SK-N-SH (cell line): ENCODE measurements around the gene ASIC4. TPM values are rescaled to one million over a fixed set of nuclear protein-coding genes. Genes with fewer than 3 reads are reported as not detected.

Experiments
- CTCF ChIA-PET: fragments of 300-600, 350-600 bp; formaldehyde crosslinking; extraction: SDS; loops from one replicate; lab custom pipeline; 2021; lab: Yijun Ruan, JAX
- POLR2A ChIA-PET: fragments of 350-600 bp; sonication (Branson Sonifier 250); formaldehyde crosslinking; extraction: SDS; loops from one replicate; lab custom pipeline; 2020; ENCODE audit warnings: antibody characterized with exemption, inconsistent platforms; lab: Yijun Ruan, JAX
- DNase-seq: peaks from one replicate; pipeline ENCODE4 v3.0.0; 2012
- H2AFZ ChIP-seq: fragments of 200-600 bp; sonication (generic); 2 replicates; pipeline ENCODE4 v1.8.1; 2016; ENCODE audit warnings: antibody characterized with exemption, mild to moderate bottlenecking, low read depth
- H3F3A ChIP-seq: fragments of 200-600 bp; sonication (generic); replicated peaks from 2 replicates; pipeline ENCODE3; 2016; ENCODE audit warnings: antibody characterized with exemption, mild to moderate bottlenecking; ENCODE audit not compliant: insufficient read depth
- H3K27ac ChIP-seq, 2 experiments: fragments of 200-500 bp in 1 of 2; fragments of 200-600 bp in 1 of 2; sonication (Bioruptor generic) in 1 of 2; sonication (generic), shearing (Covaris generic) in 1 of 2; 2 replicates each; pipeline versions ENCODE4 v1.5.1 to v1.6.1; 2014 to 2016; ENCODE audit warnings: low read depth in 2 of 2, inconsistent platforms in 1 of 2, low read length in 1 of 2, mild to moderate bottlenecking in 1 of 2, mixed read lengths in 1 of 2
- H3K27me3 ChIP-seq: fragments of 200-600 bp; sonication (generic), shearing (Covaris generic); 2 replicates; pipeline ENCODE4 v1.6.1; 2016; ENCODE audit warnings: mixed run types; ENCODE audit not compliant: insufficient read depth
- H3K36me3 ChIP-seq, 2 experiments: fragments of 200-500 bp in 1 of 2; fragments of 200-600 bp in 1 of 2; sonication (Bioruptor generic) in 1 of 2; sonication (generic) in 1 of 2; replicated peaks in 1 of 2; 2 replicates each; pipeline versions ENCODE3 to v1.5.1; 2014 to 2016; ENCODE audit warnings: low read length in 1 of 2, mild to moderate bottlenecking in 1 of 2; ENCODE audit not compliant: insufficient read depth in 2 of 2, control insufficient read depth in 1 of 2
- H3K4me1 ChIP-seq, 2 experiments: fragments of 200-500 bp in 1 of 2; fragments of 200-600 bp in 1 of 2; sonication (Bioruptor generic) in 1 of 2; sonication (generic), shearing (Covaris generic) in 1 of 2; 2 replicates each; pipeline versions ENCODE4 v1.5.1 to v1.6.1; 2014 to 2016; ENCODE audit warnings: low read depth in 1 of 2, low read length in 1 of 2, mixed run types in 1 of 2; ENCODE audit not compliant: insufficient read depth in 2 of 2, control insufficient read depth in 1 of 2
- H3K4me2 ChIP-seq: fragments of 200-600 bp; sonication (generic), shearing (Covaris generic); 2 replicates; pipeline ENCODE4 v1.6.1; 2017; ENCODE audit warnings: mixed run types
- H3K4me3 ChIP-seq, 2 experiments: fragments of 200-500 bp in 1 of 2; fragments of 200-600 bp in 1 of 2; sonication (Bioruptor generic) in 1 of 2; sonication (generic), shearing (Covaris generic) in 1 of 2; 2 replicates each; pipeline versions ENCODE4 v1.5.1 to v1.8.1; 2014 to 2016; ENCODE audit warnings: low read depth in 2 of 2, inconsistent platforms in 1 of 2, low read length in 1 of 2, mild to moderate bottlenecking in 1 of 2, mixed read lengths in 1 of 2, moderate library complexity in 1 of 2
- H3K79me2 ChIP-seq: fragments of 200-600 bp; sonication (generic); 2 replicates; pipeline ENCODE4 v1.8.1; 2017; ENCODE audit warnings: mild to moderate bottlenecking; ENCODE audit not compliant: insufficient read depth
- H3K9ac ChIP-seq: fragments of 200-600 bp; sonication (generic); 2 replicates; pipeline ENCODE4 v1.6.1; 2017; ENCODE audit warnings: mixed run types
- H3K9me2 ChIP-seq: fragments of 200-600 bp; sonication (generic); 2 replicates; pipeline ENCODE4 v1.6.1; 2017; ENCODE audit warnings: mixed run types
- H3K9me3 ChIP-seq: fragments of 200-600 bp; sonication (generic); 2 replicates; pipeline ENCODE4 v1.6.1; 2017; ENCODE audit warnings: mixed run types, mild to moderate bottlenecking, moderate library complexity
- H4K20me1 ChIP-seq: fragments of 200-600 bp; sonication (generic); 2 replicates; pipeline ENCODE4 v1.6.1; 2017; ENCODE audit warnings: mild to moderate bottlenecking, mixed run types; ENCODE audit not compliant: insufficient read depth
- EP300 ChIP-seq, 2 experiments: IDR thresholded peaks; 2 replicates each; pipeline versions ENCODE4 v1.4.0 to v1.6.1; 2012; ENCODE audit warnings: borderline replicate concordance in 1 of 2, low read depth in 1 of 2, low read length in 1 of 2
- FOSL2 ChIP-seq: IDR thresholded peaks from 2 replicates; pipeline ENCODE4 v1.4.0; 2012; ENCODE audit warnings: low read depth, mild to moderate bottlenecking, moderate library complexity, borderline replicate concordance
- GABPA ChIP-seq: IDR thresholded peaks from 2 replicates; pipeline ENCODE4 v1.4.0; 2012; ENCODE audit warnings: low read depth, mild to moderate bottlenecking
- GATA2 ChIP-seq: sonication (generic); formaldehyde crosslinking; IDR thresholded peaks from 2 replicates; pipeline ENCODE4 v1.5.0; 2020; ENCODE audit warnings: mild to moderate bottlenecking, missing genetic modification reagents
- IRF3 ChIP-seq: fragments of 150-350 bp; IDR thresholded peaks from 2 replicates; pipeline ENCODE4 v1.6.1; 2016; ENCODE audit warnings: mild to moderate bottlenecking, low read depth, low read length
- JUND ChIP-seq: IDR thresholded peaks from 2 replicates; pipeline ENCODE4 v1.4.0; 2012
- MEF2A ChIP-seq: IDR thresholded peaks from 2 replicates; pipeline ENCODE4 v1.4.0; 2012; ENCODE audit warnings: low read depth, borderline replicate concordance
- NRF1 ChIP-seq: IDR thresholded peaks from 2 replicates; pipeline ENCODE4 v1.6.1; 2012; ENCODE audit warnings: low read depth, mild to moderate bottlenecking, low read length
- POLR2AphosphoS5 ChIP-seq: IDR thresholded peaks from 2 replicates; pipeline ENCODE4 v1.6.1; 2012; ENCODE audit warnings: low read depth, low read length
- RAD21 ChIP-seq: IDR thresholded peaks from 2 replicates; pipeline ENCODE4 v1.6.1; 2012; ENCODE audit warnings: mild to moderate bottlenecking, low read length
- REST ChIP-seq: IDR thresholded peaks from 2 replicates; pipeline ENCODE4 v1.6.1; 2012; ENCODE audit warnings: mild to moderate bottlenecking, low read depth, low read length, moderate library complexity
- RXRA ChIP-seq: IDR thresholded peaks from 2 replicates; pipeline ENCODE4 v1.4.0; 2012; ENCODE audit warnings: low read depth, mild to moderate bottlenecking, borderline replicate concordance
- TEAD4 ChIP-seq: IDR thresholded peaks from 2 replicates; pipeline ENCODE4 v1.4.0; 2012; ENCODE audit warnings: mild to moderate bottlenecking, borderline replicate concordance; ENCODE audit not compliant: insufficient read depth
- YY1 ChIP-seq: IDR thresholded peaks from 2 replicates; pipeline ENCODE4 v1.4.0; 2012; ENCODE audit warnings: low read depth, mild to moderate bottlenecking
- ZBTB33 ChIP-seq: IDR thresholded peaks from 2 replicates; pipeline ENCODE4 v1.4.0; 2012; ENCODE audit warnings: low read depth, borderline replicate concordance
- WGBS: methylation state at CpG from one replicate; pipeline ENCODE4 v1.1.6; 2017; ENCODE audit warnings: low lambda C conversion rate; 5-methylcytosine and 5-hydroxymethylcytosine counted together
- polyA plus RNA-seq, 3 experiments: library from polyadenylated mRNA; depleted of rRNA; stranded (reverse); fragments of >200 nt; gene quantifications; 2 replicates each; pipeline ENCODE4 v1.2.3, GENCODE V29; 2012

Gene ASIC4
- polyA plus RNA-seq, 1 of the 3 experiments (the other 2 are of a cell fraction) = 0.05 TPM

GRCh38 chr2:219545943-219546352 lies 31.7 kb downstream of the ASIC4 start:
- ChIA-PET POLR2A (interaction anchor here (1.4 kb wide), 1 partner anchor 15 kb away, joined by 3 read pairs; no protein-coding TSS in a partner anchor), CTCF (interaction anchor here (1.1 to 62.1 kb wide), 5 partner anchors 14 to 144 kb away, joined by 6 to 2824 read pairs (median 107); partner anchors contain the start of genes ASIC4, GMPPA and STK11IP)
- H3K9me3 ChIP-seq = no peaks in the 10 kb centered on the region

GRCh38 chr2:219547621-219548020 lies 33.3 kb downstream of the ASIC4 start:
- peaks cover 3% of the 10 kb centered on the region for H3F3A ChIP-seq

More at GRCh38 chr2:219545943-219546352, 31.7 kb downstream of the ASIC4 start:
- no peak overlapping the region for H3K4me3 ChIP-seq
- peaks cover 4 to 7% of the 10 kb centered on the region in 2 experiments for H3K36me3 ChIP-seq
- H2AFZ ChIP-seq = no peak overlapping the region
- no peak overlapping the region for H3K27ac ChIP-seq
- H3K27me3 ChIP-seq = no peaks in the 10 kb centered on the region
- TF ChIP-seq MEF2A (no peak), JUND (no peak), POLR2AphosphoS5 (no peak), RAD21 (no peak), REST (no peak), GATA2 (CRISPR knock-in tag) (no peak), NRF1 (no peak)
- peaks cover 7 to 36% of the 10 kb centered on the region in 2 experiments; a peak in 2 of 4 replicates for H3K4me1 ChIP-seq
- H4K20me1 ChIP-seq = peaks cover 15% of the 10 kb centered on the region
- H3K9ac ChIP-seq = no peak overlapping the region
- no peak for DNase-seq
- H3K4me2 ChIP-seq = no peak overlapping the region
- peaks cover 13% of the 10 kb centered on the region for H3K79me2 ChIP-seq
- H3F3A ChIP-seq = peaks cover 6% of the 10 kb centered on the region
- WGBS = 54% methylated on average over 4 of the region's 4 CpGs
- no peaks in the 10 kb centered on the region for H3K9me2 ChIP-seq

More at GRCh38 chr2:219547621-219548020, 33.3 kb downstream of the ASIC4 start:
- Histone ChIP-seq H3K9me2 (no peaks in the 10 kb centered on the region), H3K4me3 (no peak overlapping the region), H3K4me1 (peaks cover 0 to 29% of the 10 kb centered on the region in 2 experiments; a peak in 1 of 4 replicates), H2AFZ (no peak overlapping the region), H3K4me2 (no peak overlapping the region), H3K27ac (no peak overlapping the region), H3K79me2 (0 out of 2 replicates have a peak, but pooled peaks cover 6% of the 10 kb centered on the region), H3K36me3 (peaks cover 0 to 2% of the 10 kb centered on the region in 2 experiments), H3K9me3 (no peaks in the 10 kb centered on the region), H4K20me1 (peaks cover 2% of the 10 kb centered on the region; the same call in 1 of the 2 replicates), H3K27me3 (no peaks in the 10 kb centered on the region), H3K9ac (no peak overlapping the region)
- TF ChIP-seq IRF3 (no peak), RXRA (no peak), TEAD4 (no peak), EP300 (IDR thresholded peaks at IDR 0.05; ENCODE audit: borderline replicate concordance in 1 of 2, low read depth in 1 of 2, low read length in 1 of 2) (no peak), YY1 (no peak), POLR2AphosphoS5 (no peak), ZBTB33 (no peak), RAD21 (no peak), FOSL2 (no peak), GABPA (no peak)
- WGBS = 97% methylated on average over 6 of the region's 26 CpGs
- ChIA-PET POLR2A (no interaction called here), CTCF (interaction anchor here (1.8 to 3.0 kb wide), 2 partner anchors 13 to 72 kb away, joined by 6 to 23 read pairs; no protein-coding TSS in a partner anchor)
- DNase-seq = no peak
